HepG2 (cell line): ENCODE measurements around the gene RPL41. TPM values are rescaled to one million over a fixed set of nuclear protein-coding genes. Genes with fewer than 3 reads are reported as not detected.

Source experiments
- BRF2 ChIP-seq: sonication (generic); formaldehyde crosslinking; IDR thresholded peaks from 2 replicates; pipeline ENCODE4 v1.8.1; 2022; ENCODE audit warnings: mild to moderate bottlenecking, missing genetic modification reagents
- FOSL2 ChIP-seq: sonication (generic); formaldehyde crosslinking; IDR thresholded peaks from 2 replicates; pipeline ENCODE4 v1.4.0; 2020; ENCODE audit warnings: missing genetic modification reagents
- FOXC1 ChIP-seq: sonication (generic); formaldehyde crosslinking; IDR thresholded peaks from 2 replicates; pipeline ENCODE4 v1.8.0; 2022; ENCODE audit warnings: mild to moderate bottlenecking, missing genetic modification reagents, borderline replicate concordance
- KAT7 ChIP-seq: IDR thresholded peaks from 2 replicates; pipeline ENCODE4 v1.6.1; 2018; ENCODE audit warnings: borderline replicate concordance, missing compliant biosample characterization
- KDM4B ChIP-seq: sonication (generic); formaldehyde crosslinking; IDR thresholded peaks from 2 replicates; pipeline ENCODE4 v1.4.0; 2020; ENCODE audit warnings: missing genetic modification reagents
- MXD3 ChIP-seq: IDR thresholded peaks from 2 replicates; pipeline ENCODE4 v1.6.1; 2016; ENCODE audit warnings: mild to moderate bottlenecking, missing biosample characterization, missing genetic modification reagents
- PCBP2 ChIP-seq: fragments of 200-400 bp; formaldehyde crosslinking; optimal IDR thresholded peaks from 2 replicates; pipeline ENCODE3; 2018; ENCODE audit warnings: low read length, low read depth; ENCODE audit not compliant: poor library complexity, severe bottlenecking
- POGK ChIP-seq: sonication (generic); formaldehyde crosslinking; conservative IDR thresholded peaks from 2 replicates; pipeline ENCODE4 v1.8.0; 2022; ENCODE audit warnings: mild to moderate bottlenecking, moderate library complexity, missing genetic modification reagents
- RNF219 ChIP-seq: sonication (generic); formaldehyde crosslinking; IDR thresholded peaks from 2 replicates; pipeline ENCODE4 v1.5.0; 2020; ENCODE audit warnings: mild to moderate bottlenecking, missing genetic modification reagents
- SNAPC2 ChIP-seq: sonication (generic); formaldehyde crosslinking; IDR thresholded peaks from 2 replicates; pipeline ENCODE4 v1.8.1; 2022; ENCODE audit warnings: mild to moderate bottlenecking, missing genetic modification reagents
- TCF7L2 ChIP-seq: IDR thresholded peaks from 2 replicates; pipeline ENCODE4 v1.6.1; 2011; ENCODE audit warnings: mild to moderate bottlenecking, low read depth, low read length, moderate library complexity
- ZBTB1 ChIP-seq: sonication (generic); formaldehyde crosslinking; IDR thresholded peaks from 2 replicates; pipeline ENCODE4 v1.4.0; 2020; ENCODE audit warnings: missing genetic modification reagents, borderline replicate concordance
- ZNF276 ChIP-seq: sonication (generic); formaldehyde crosslinking; IDR thresholded peaks from 2 replicates; pipeline ENCODE4 v1.4.0; 2020; ENCODE audit warnings: mild to moderate bottlenecking, low read depth, missing genetic modification reagents
- ZNF337 ChIP-seq: sonication (generic); formaldehyde crosslinking; IDR thresholded peaks from 2 replicates; pipeline ENCODE4 v1.5.1; 2020; ENCODE audit warnings: missing genetic modification reagents, low read depth, mild to moderate bottlenecking, borderline replicate concordance
- ZNF496 ChIP-seq: sonication (generic); formaldehyde crosslinking; IDR thresholded peaks from 2 replicates; pipeline ENCODE4 v1.8.1; 2023; ENCODE audit warnings: mild to moderate bottlenecking, moderate library complexity, missing genetic modification reagents; ENCODE audit not compliant: insufficient replicate concordance
- ZNF569 ChIP-seq: sonication (generic); formaldehyde crosslinking; IDR thresholded peaks from 2 replicates; pipeline ENCODE4 v1.5.0; 2020; ENCODE audit warnings: mild to moderate bottlenecking, missing genetic modification reagents, moderate library complexity, borderline replicate concordance
- ZNF614 ChIP-seq: IDR thresholded peaks from 2 replicates; pipeline ENCODE4 v1.6.1; 2018; ENCODE audit warnings: missing biosample characterization, missing genetic modification reagents, inconsistent platforms, borderline replicate concordance
- ZSCAN30 ChIP-seq: sonication (generic); formaldehyde crosslinking; IDR thresholded peaks from 2 replicates; pipeline ENCODE4 v1.5.0; 2020; ENCODE audit warnings: mild to moderate bottlenecking, missing genetic modification reagents
- ZUFSP ChIP-seq: sonication (generic); formaldehyde crosslinking; IDR thresholded peaks from 2 replicates; pipeline ENCODE4 v1.9.0; 2021; ENCODE audit warnings: missing genetic modification reagents, mild to moderate bottlenecking, borderline replicate concordance
- polyA plus RNA-seq, 8 experiments: library from polyadenylated mRNA; depleted of rRNA in 3 of 8; stranded (reverse) in 7 of 8; unstranded in 1 of 8; fragments of >200 nt; fragmentation: Illumina TruSeq in 4 of 8; extraction: Trizol in 4 of 8; gene quantifications; 2 replicates each; pipeline versions ENCODE4 v1.2.1 to v1.2.3, GENCODE V29; 2011 to 2016; ENCODE audit warnings: low read depth in 4 of 8, missing spikeins in 1 of 8, mixed read lengths in 1 of 8; ENCODE audit not compliant: insufficient read depth in 1 of 8
- total RNA-seq, 5 experiments: library from RNA; depleted of rRNA; stranded (reverse); fragments of >200 nt; fragmentation: Illumina TruSeq; extraction: Trizol; gene quantifications; 2 replicates each; pipeline ENCODE4 v1.2.3, GENCODE V29; 2016; ENCODE audit warnings: low read depth in 1 of 5

The RPL41 gene
- total and polyA plus RNA-seq, 2 of the 13 experiments (the other 11 are each of a cell fraction or from before 2014, with no cell fraction given) = 4,012 to 7,670 TPM

- TF ChIP-seq SNAPC2 (CRISPR knock-in tag) = no peak
- no peak for TF ChIP-seq BRF2 (CRISPR knock-in tag)
- TF ChIP-seq ZNF569 = no peak
- TF ChIP-seq POGK (CRISPR knock-in tag) = no peak; the same call in 1 of the 2 replicates
- peak; percentile 33; the same call in 1 of the 2 replicates for TF ChIP-seq ZNF276
- TF ChIP-seq ZNF614 = no peak
- TF ChIP-seq ZUFSP (CRISPR knock-in tag) = no peak
- TF ChIP-seq FOSL2 = peak; percentile 77
- no peak for TF ChIP-seq ZBTB1
- no peak for TF ChIP-seq MXD3 (CRISPR knock-in tag)
- peak; percentile 95 for TF ChIP-seq KDM4B (CRISPR knock-in tag)
- TF ChIP-seq KAT7 (CRISPR knock-in tag) = peak; percentile 69; the same call in 1 of the 2 replicates
- no peak for TF ChIP-seq TCF7L2
- TF ChIP-seq ZNF496 (CRISPR knock-in tag) = no peak
- no peak for TF ChIP-seq ZNF337 (CRISPR knock-in tag)
- no peak for TF ChIP-seq ZSCAN30 (CRISPR knock-in tag)
- TF ChIP-seq PCBP2 = no peak
- TF ChIP-seq FOXC1 (CRISPR knock-in tag) = 0 out of 2 replicates have a peak, but pooled peaks have one; percentile 8
- no peak for TF ChIP-seq RNF219 (CRISPR knock-in tag)
Measured at GRCh38 chr12:56080556-56081138, 35.8 kb upstream of the RPL41 start (continued).
